HEK293T (cell line): Measurements from ENCODE around the gene DHH.
A peak's percentile ranks its signal among the peaks of the same experiment; 100 is the strongest.

Experiments
- CTCF ChIA-PET: fragments of 350-600 bp; formaldehyde crosslinking; extraction: SDS; loops from one replicate; lab custom pipeline; 2021; ENCODE audit warnings: antibody characterized with exemption, inconsistent platforms; lab: Yijun Ruan, JAX
- POLR2A ChIA-PET: fragments of 350-600 bp; formaldehyde crosslinking; extraction: SDS; loops from one replicate; lab custom pipeline; 2020; ENCODE audit warnings: antibody characterized with exemption, inconsistent platforms; lab: Yijun Ruan, JAX
- DNase-seq: peaks from one replicate; pipeline ENCODE4 v3.0.0; 2012; ENCODE audit warnings: mixed read lengths; ENCODE audit errors: extremely low spot score
- ARNT ChIP-seq: fragments of 450-650 bp; IDR thresholded peaks from 2 replicates; pipeline ENCODE4 v1.6.1; 2017; ENCODE audit warnings: mild to moderate bottlenecking
- BHLHE40 ChIP-seq: fragments of 450-650 bp; IDR thresholded peaks from 2 replicates; pipeline ENCODE4 v1.6.1; 2016; ENCODE audit warnings: mild to moderate bottlenecking, moderate library complexity, borderline replicate concordance
- CTBP1 ChIP-seq: fragments of 450-650 bp; IDR thresholded peaks from 2 replicates; pipeline ENCODE4 v1.6.1; 2016; ENCODE audit warnings: borderline replicate concordance
- ELF4 ChIP-seq: fragments of 450-650 bp; IDR thresholded peaks from 2 replicates; pipeline ENCODE4 v1.6.1; 2017; ENCODE audit warnings: antibody characterized with exemption
- FOXA1 ChIP-seq: fragments of 450-650 bp; IDR thresholded peaks from 2 replicates; pipeline ENCODE4 v1.6.1; 2016; ENCODE audit warnings: mild to moderate bottlenecking
- FOXK2 ChIP-seq: fragments of 450-650 bp; IDR thresholded peaks from 2 replicates; pipeline ENCODE4 v1.6.1; 2016; ENCODE audit warnings: mild to moderate bottlenecking
- FOXM1 ChIP-seq: fragments of 450-650 bp; IDR thresholded peaks from 2 replicates; pipeline ENCODE4 v1.6.1; 2017; ENCODE audit warnings: mild to moderate bottlenecking, borderline replicate concordance
- HDGF ChIP-seq: fragments of 450-650 bp; IDR thresholded peaks from 2 replicates; pipeline ENCODE4 v1.6.1; 2017; ENCODE audit warnings: antibody characterized with exemption, borderline replicate concordance
- L3MBTL2 ChIP-seq: fragments of 450-650 bp; conservative IDR thresholded peaks from 2 replicates; pipeline ENCODE4 v1.6.1; 2016; ENCODE audit warnings: mild to moderate bottlenecking
- LEF1 ChIP-seq: fragments of 450-650 bp; IDR thresholded peaks from 2 replicates; pipeline ENCODE4 v1.6.1; 2017; ENCODE audit warnings: mild to moderate bottlenecking, borderline replicate concordance
- NFRKB ChIP-seq: fragments of 450-650 bp; IDR thresholded peaks from 2 replicates; pipeline ENCODE4 v1.6.1; 2016; ENCODE audit warnings: mild to moderate bottlenecking, moderate library complexity
- PKNOX1 ChIP-seq: fragments of 450-650 bp; IDR thresholded peaks from 2 replicates; pipeline ENCODE4 v1.6.1; 2016
- SP1 ChIP-seq: fragments of 450-650 bp; IDR thresholded peaks from 2 replicates; pipeline ENCODE4 v1.6.1; 2017
- SUZ12 ChIP-seq: fragments of 450-650 bp; IDR thresholded peaks from 2 replicates; pipeline ENCODE4 v1.6.1; 2016; ENCODE audit warnings: mild to moderate bottlenecking
- TARDBP ChIP-seq: fragments of 450-650 bp; IDR thresholded peaks from 2 replicates; pipeline ENCODE4 v1.6.1; 2016
- ZNF384 ChIP-seq: fragments of 450-650 bp; IDR thresholded peaks from 2 replicates; pipeline ENCODE4 v1.6.1; 2016

DHH gene

GRCh38 chr12:49108958-49109404 lies 14.4 kb upstream of the DHH start:
- no peak for TF ChIP-seq TARDBP
- no peak for TF ChIP-seq BHLHE40
- no peak for TF ChIP-seq FOXK2
- TF ChIP-seq HDGF, result no peak
- TF ChIP-seq L3MBTL2, result no peak
- TF ChIP-seq CTBP1, result no peak
- TF ChIP-seq SP1, result no peak
- no peak for TF ChIP-seq ZNF384
- TF ChIP-seq FOXM1, result no peak
- TF ChIP-seq ELF4, result no peak
- POLR2A ChIA-PET, result interaction anchor here (0.6 to 7.8 kb wide), 6 partner anchors 9 to 234 kb away, joined by 3 to 112 read pairs (median 5); partner anchors contain the start of gene TUBA1B
- DNase-seq, result no peak
- CTCF ChIA-PET, result interaction anchor here (0.8 to 3.5 kb wide), 6 partner anchors 9 to 51 kb away, joined by 3 to 21 read pairs (median 9); no protein-coding TSS in a partner anchor

- POLR2A ChIA-PET, result interaction anchor here (1.5 to 5.0 kb wide), 2 partner anchors 25 to 36 kb away, joined by 4 to 26 read pairs; partner anchors contain the start of genes RHEBL1 and TUBA1B
- TF ChIP-seq PKNOX1 (no peak), TARDBP (no peak), BHLHE40 (no peak), CTBP1 (no peak), SP1 (no peak), LEF1 (no peak), ELF4 (no peak), FOXM1 (no peak), FOXA1 (no peak), SUZ12 (no peak), ARNT (no peak)
- CTCF ChIA-PET, result interaction anchor here (2.9 kb wide), 1 partner anchor 17 kb away, joined by 12 read pairs; no protein-coding TSS in a partner anchor
- DNase-seq, result no peak
Measured at GRCh38 chr12:49105504-49106084, 11.0 kb upstream of the DHH start.

- TF ChIP-seq FOXM1 (no peak), HDGF (no peak), L3MBTL2 (no peak), BHLHE40 (no peak), TARDBP (no peak), NFRKB (no peak), ARNT (no peak), FOXA1 (no peak), LEF1 (no peak), FOXK2 (no peak), SP1 (no peak)
- CTCF ChIA-PET, result interaction anchor here (1.2 to 2.9 kb wide), 2 partner anchors 17 to 41 kb away, joined by 3 to 12 read pairs; no protein-coding TSS in a partner anchor
- DNase-seq, result no peak
- POLR2A ChIA-PET, result interaction anchor here (1.5 to 5.0 kb wide), 2 partner anchors 26 to 35 kb away, joined by 4 to 26 read pairs; partner anchors contain the start of genes RHEBL1 and TUBA1B
Measured at GRCh38 chr12:49104822-49105221, 10.2 kb upstream of the DHH start.

- TF ChIP-seq PKNOX1 (no peak), HDGF (no peak), ELF4 (no peak), CTBP1 (no peak), L3MBTL2 (no peak), ARNT (no peak), LEF1 (no peak), FOXM1 (no peak), SUZ12 (no peak), NFRKB (no peak), TARDBP (no peak), BHLHE40 (no peak), ZNF384 (no peak), FOXA1 (no peak), FOXK2 (no peak), SP1 (no peak)
- CTCF ChIA-PET, result interaction anchor here (1.2 to 4.9 kb wide), 3 partner anchors 9 to 12 kb away, joined by 3 to 35 read pairs (median 5); no protein-coding TSS in a partner anchor
- POLR2A ChIA-PET, result interaction anchor here (1.4 to 4.4 kb wide), 3 partner anchors 10 to 31 kb away, joined by 6 to 27 read pairs (median 19); partner anchors contain the start of genes LMBR1L and TUBA1B
- DNase-seq, result no peak
Measured at GRCh38 chr12:49100380-49100779, 5.8 kb upstream of the DHH start.

GRCh38 chr12:49098703-49099102 lies 4.1 kb upstream of the DHH start:
- POLR2A ChIA-PET, result interaction anchor here (0.9 to 4.4 kb wide), 3 partner anchors 11 to 33 kb away, joined by 3 to 27 read pairs (median 19); partner anchors contain the start of genes LMBR1L and TUBA1B
- CTCF ChIA-PET, result interaction anchor here (0.7 to 4.9 kb wide), 6 partner anchors 10 to 138 kb away, joined by 3 to 35 read pairs (median 9); partner anchors contain the start of gene LMBR1L
- no peak for TF ChIP-seq BHLHE40
- TF ChIP-seq L3MBTL2, result no peak
- no peak for TF ChIP-seq ELF4
- TF ChIP-seq HDGF, result no peak
- DNase-seq, result no peak

GRCh38 chr12:49098035-49098451 lies 3.4 kb upstream of the DHH start:
- CTCF ChIA-PET, result interaction anchor here (0.7 to 4.9 kb wide), 5 partner anchors 10 to 139 kb away, joined by 3 to 35 read pairs (median 13); partner anchors contain the start of gene LMBR1L
- peak; percentile 78 for DNase-seq
- POLR2A ChIA-PET, result interaction anchor here (0.9 to 4.4 kb wide), 2 partner anchors 11 to 33 kb away, joined by 3 to 27 read pairs; partner anchors contain the start of gene TUBA1B
- TF ChIP-seq FOXA1 (no peak), PKNOX1 (no peak), LEF1 (no peak), FOXM1 (no peak)
